NT2/D1 (cell line): Measurements from ENCODE around the gene TTC22.

ENCODE experiments used
- DNase-seq: peaks from one replicate; pipeline ENCODE4 v3.0.0-alpha.2; 2011; ENCODE audit warnings: low read depth, low spot score
- H3K27me3 ChIP-seq: 2 replicates; pipeline ENCODE4 v1.6.0; 2011; ENCODE audit warnings: mild to moderate bottlenecking; ENCODE audit not compliant: insufficient read length, insufficient read depth
- H3K36me3 ChIP-seq: 2 replicates; pipeline ENCODE4 v1.6.1; 2011; ENCODE audit warnings: mild to moderate bottlenecking, low read length, mixed read lengths; ENCODE audit not compliant: insufficient read depth, insufficient read length
- H3K4me1 ChIP-seq: 2 replicates; pipeline ENCODE4 v1.5.1; 2011; ENCODE audit not compliant: insufficient read depth, insufficient read length
- H3K4me3 ChIP-seq: 2 replicates; pipeline ENCODE4 v1.5.1; 2011; ENCODE audit warnings: low read depth; ENCODE audit not compliant: insufficient read length
- H3K9ac ChIP-seq: 2 replicates; pipeline ENCODE4 v1.6.0; 2011; ENCODE audit warnings: low read depth; ENCODE audit not compliant: insufficient read length
- H3K9me3 ChIP-seq: 2 replicates; pipeline ENCODE4 v1.5.1; 2011; ENCODE audit warnings: mild to moderate bottlenecking, low read length; ENCODE audit not compliant: insufficient read depth
- SUZ12 ChIP-seq: IDR thresholded peaks from 2 replicates; pipeline ENCODE4 v1.6.1; 2011; ENCODE audit not compliant: insufficient read length, insufficient read depth; ENCODE audit errors: extremely low read depth
- YY1 ChIP-seq: IDR thresholded peaks from 2 replicates; pipeline ENCODE4 v1.6.1; 2011; ENCODE audit not compliant: insufficient read length, insufficient read depth
- ZNF274 ChIP-seq: IDR thresholded peaks from 2 replicates; pipeline ENCODE4 v1.6.1; 2011; ENCODE audit warnings: mild to moderate bottlenecking, low read depth, low read length

TTC22 gene

GRCh38 chr1:54800899-54801759 lies at the start of gene TTC22:
TSS of gene TTC22 (minus strand) at chr1:54801323. CDS start at chr1:54801163, 160 bp downstream.
- no peak for TF ChIP-seq YY1
- no peak for TF ChIP-seq ZNF274
- no peak for TF ChIP-seq SUZ12
- peak within 1 kb of the TSS; percentile 12 for H3K9ac ChIP-seq
- no peaks in the 10 kb centered on the region for H3K36me3 ChIP-seq

GRCh38 chr1:54850737-54851136 lies 49.6 kb upstream of the TTC22 start:
- no peaks in the 10 kb centered on the region for H3K9me3 ChIP-seq
- peaks cover 3% of the 10 kb centered on the region for H3K4me1 ChIP-seq
- no peaks in the 10 kb centered on the region for H3K27me3 ChIP-seq
- no peak overlapping the region for H3K9ac ChIP-seq
- DNase-seq = no peak
- H3K36me3 ChIP-seq = peaks cover 77% of the 10 kb centered on the region
- no peak for TF ChIP-seq SUZ12
- TF ChIP-seq ZNF274 = no peak
- no peak for TF ChIP-seq YY1
- H3K4me3 ChIP-seq = no peak overlapping the region

More at GRCh38 chr1:54800899-54801759, at the start of gene TTC22:
- peaks cover 14% of the 10 kb centered on the region for H3K4me1 ChIP-seq
- no peak for DNase-seq
- no peaks in the 10 kb centered on the region for H3K9me3 ChIP-seq
- H3K4me3 ChIP-seq = no peak within 1 kb of the TSS
- no peaks in the 10 kb centered on the region for H3K27me3 ChIP-seq

- Histone ChIP-seq H3K9ac (no peak overlapping the region), H3K4me3 (no peak overlapping the region), H3K27me3 (no peaks in the 10 kb centered on the region), H3K4me1 (peaks cover 3% of the 10 kb centered on the region), H3K9me3 (no peaks in the 10 kb centered on the region), H3K36me3 (peaks cover 72% of the 10 kb centered on the region)
- no peak for DNase-seq
- TF ChIP-seq ZNF274 (no peak), YY1 (no peak), SUZ12 (no peak)
Observed at GRCh38 chr1:54850069-54850730, 49.1 kb upstream of the TTC22 start.

- no peak for TF ChIP-seq YY1
- TF ChIP-seq ZNF274 = no peak
- no peak for TF ChIP-seq SUZ12
- no peaks in the 10 kb centered on the region for H3K9me3 ChIP-seq
- H3K36me3 ChIP-seq = peaks cover 67% of the 10 kb centered on the region
- no peak overlapping the region for H3K4me3 ChIP-seq
- H3K4me1 ChIP-seq = no peaks in the 10 kb centered on the region
- H3K9ac ChIP-seq = no peak overlapping the region
- DNase-seq = no peak
- H3K27me3 ChIP-seq = no peaks in the 10 kb centered on the region
Observed at GRCh38 chr1:54849219-54850068, 48.3 kb upstream of the TTC22 start.

- Histone ChIP-seq H3K4me1 (no peaks in the 10 kb centered on the region), H3K27me3 (no peaks in the 10 kb centered on the region), H3K9ac (no peak overlapping the region), H3K36me3 (peaks cover 56% of the 10 kb centered on the region), H3K9me3 (no peaks in the 10 kb centered on the region), H3K4me3 (no peak overlapping the region)
- DNase-seq = no peak
- TF ChIP-seq YY1 (no peak), ZNF274 (no peak), SUZ12 (no peak)
Observed at GRCh38 chr1:54848134-54848948, 47.2 kb upstream of the TTC22 start.

- no peaks in the 10 kb centered on the region for H3K4me1 ChIP-seq
- H3K9me3 ChIP-seq = no peaks in the 10 kb centered on the region
- no peak for TF ChIP-seq YY1
- H3K36me3 ChIP-seq = peaks cover 41% of the 10 kb centered on the region
- H3K27me3 ChIP-seq = no peaks in the 10 kb centered on the region
- no peak overlapping the region for H3K9ac ChIP-seq
- DNase-seq = no peak
- H3K4me3 ChIP-seq = no peak overlapping the region
Observed at GRCh38 chr1:54846716-54847284, 45.7 kb upstream of the TTC22 start.
